NCI-H1417 (cell line): ENCODE data around the gene ZMYM1.
"Not testable (repeated sequence)": the region's sequence is repeated elsewhere in the genome, so short reads cannot be mapped to it uniquely, and the experiment has no call there.

Experiments
- DNase-seq, 3 experiments: peaks; one replicate each; lab custom pipeline; 2025; lab: John Stamatoyannopoulos, UW

Gene ZMYM1

DNA sequence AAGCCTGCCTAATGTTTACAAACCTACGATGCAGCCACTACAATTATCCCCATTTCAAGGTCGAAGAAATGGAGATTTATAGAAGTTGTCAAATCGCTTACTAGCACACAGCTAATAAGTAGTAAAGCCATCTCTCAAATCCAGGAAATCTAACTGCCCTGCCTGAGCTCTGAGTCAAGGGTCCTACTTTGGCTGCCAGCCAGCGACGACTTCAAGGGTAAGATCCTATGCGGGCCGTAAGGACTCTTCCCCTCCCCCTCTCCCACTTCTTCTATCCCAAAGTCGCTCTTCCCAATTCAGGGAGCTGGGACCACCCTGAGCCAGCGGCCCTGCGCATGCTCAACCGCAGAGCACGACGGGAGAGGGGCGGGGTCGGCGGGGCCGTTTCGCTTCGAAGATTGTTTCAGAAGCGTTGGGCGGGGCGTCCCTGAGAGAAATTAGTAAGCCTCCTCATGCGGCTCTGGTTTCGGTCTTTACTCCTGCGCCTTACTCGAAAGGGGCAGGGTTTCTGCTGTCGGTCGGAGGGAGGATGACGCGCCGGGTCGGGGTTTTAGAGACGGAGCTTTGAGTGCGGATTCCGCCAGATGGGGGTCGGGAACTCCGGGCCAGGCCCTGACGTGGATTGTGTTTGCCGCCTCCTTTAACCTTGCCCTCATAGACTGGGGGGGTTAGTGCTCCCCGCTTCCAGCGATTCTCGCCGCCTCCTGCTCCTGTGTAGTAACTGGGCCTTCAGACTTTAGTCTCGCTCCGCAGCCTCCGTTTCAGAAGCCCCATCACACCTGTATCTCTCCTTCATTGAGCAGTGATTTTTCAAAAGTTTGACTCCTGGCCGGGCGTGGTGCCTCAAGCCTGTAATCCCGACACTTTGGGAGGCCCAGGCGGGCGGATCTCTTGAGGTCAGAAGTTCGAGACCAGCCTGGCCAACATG is at the start of gene ZMYM1:
TSS of gene ZMYM1 (plus strand) at position 383 of the 928 bp plus-strand sequence. CDS start 14,603 bp downstream, outside the sequence.
- peak; percentile 85 to 90 (median 89) for DNase-seq

DNA sequence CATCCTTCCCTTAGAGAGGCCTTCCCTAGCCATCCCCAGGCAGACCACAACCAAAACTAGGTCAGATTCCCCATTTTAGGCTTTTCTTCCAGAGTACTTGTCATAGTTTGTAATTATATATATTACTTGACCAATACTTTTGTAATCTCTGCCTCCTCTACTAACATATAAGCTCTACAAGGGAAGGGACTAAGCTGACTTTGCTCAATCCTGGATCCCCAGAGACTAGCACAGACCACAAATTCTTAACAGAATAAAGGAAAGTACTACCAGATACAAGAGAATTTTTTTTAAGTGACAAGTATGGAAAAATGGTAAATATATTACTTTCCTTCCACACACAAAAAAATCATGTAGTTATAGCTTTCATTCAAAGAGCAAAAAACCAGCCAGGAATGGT is 49.4 kb upstream of the ZMYM1 start:
- no peak for DNase-seq

DNA sequence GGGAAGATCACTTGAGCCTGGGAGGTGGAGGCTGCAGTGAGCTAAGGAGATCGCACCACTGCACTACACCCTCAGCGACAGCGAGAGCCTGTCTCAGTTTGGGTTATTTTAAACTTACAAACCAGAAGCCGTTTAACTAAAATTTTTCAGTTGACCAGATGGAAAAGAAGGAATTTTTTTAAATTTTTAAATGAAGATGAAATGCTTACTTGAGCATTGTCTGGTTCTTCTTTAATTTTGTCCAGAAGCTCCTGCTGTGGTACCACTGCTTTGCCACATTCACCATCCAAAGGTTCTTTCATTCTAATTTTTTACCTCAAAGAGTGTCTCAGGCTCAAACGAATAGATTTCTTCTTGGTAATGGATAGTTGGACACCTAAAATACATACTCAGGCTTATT is 48.8 kb upstream of the ZMYM1 start:
- DNase-seq = no peak

DNA sequence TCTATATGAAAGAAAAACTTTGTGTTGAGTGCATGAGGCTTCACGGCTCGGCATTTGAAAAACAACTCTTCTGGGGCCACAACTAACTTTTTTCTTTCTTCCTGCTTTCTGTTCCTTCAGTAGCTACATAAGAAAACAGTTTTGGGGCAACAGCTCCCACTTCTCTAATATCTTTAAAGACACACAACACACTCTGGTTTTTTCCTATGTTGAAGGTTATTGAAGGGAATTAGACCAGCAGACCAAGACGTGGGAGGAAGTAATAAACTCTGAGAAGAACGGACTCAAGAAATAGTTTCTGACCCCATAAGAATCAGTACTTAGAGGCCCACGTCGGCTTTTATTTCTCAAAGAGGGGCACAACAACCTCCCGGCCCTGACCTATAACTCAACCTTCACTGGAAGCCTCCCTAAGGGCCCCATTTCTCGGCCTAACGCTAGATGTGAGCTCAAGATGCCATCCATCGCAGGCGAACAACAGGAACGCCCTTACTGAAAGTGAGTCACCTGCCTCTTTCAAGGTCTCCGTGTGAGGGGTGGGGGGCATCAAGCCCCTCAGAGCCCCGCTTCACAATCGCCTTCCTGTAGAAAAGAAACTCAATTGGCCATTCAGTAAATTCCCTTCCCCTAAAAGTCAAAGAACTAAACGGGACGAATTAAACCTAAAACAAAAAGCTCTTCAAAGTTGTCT is 48.3 kb upstream of the ZMYM1 start:
- DNase-seq = peak in 2 of 3 experiments; percentile 43 to 73

DNA sequence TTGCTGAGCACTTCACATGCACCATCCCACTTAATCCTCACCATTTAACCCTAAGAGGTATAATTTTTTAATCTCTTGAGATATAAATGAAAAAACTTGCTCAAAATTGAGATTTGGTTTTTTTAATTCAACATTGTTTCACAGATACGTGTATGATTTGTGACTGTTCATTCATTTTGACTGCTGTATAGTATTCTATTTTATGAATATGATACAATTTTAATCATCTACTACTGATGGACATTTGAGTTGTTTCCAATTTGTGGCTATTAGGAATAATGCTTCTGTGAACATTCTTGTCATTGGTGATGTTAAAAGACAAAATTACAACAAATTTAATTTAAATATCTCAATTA is 46.8 kb upstream of the ZMYM1 start:
- DNase-seq = no peak

DNA sequence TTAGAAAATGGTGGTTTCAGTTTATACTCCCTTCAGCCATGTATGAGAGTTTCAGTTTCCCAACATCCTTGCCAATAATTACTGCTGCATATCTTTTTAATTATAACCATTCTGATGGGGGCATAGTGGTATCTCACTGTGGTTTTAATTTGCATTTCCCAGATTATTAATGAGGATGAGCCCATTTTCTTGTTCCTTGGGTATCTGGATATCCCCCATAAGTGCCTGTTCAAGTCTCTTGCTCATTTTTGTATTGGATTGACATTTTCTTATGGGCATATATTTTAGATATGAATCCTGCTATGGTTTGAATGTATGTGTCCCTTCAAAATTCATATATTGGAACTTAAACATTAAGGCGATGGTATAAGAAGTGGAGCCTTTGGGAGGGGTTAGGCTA is 45.8 kb upstream of the ZMYM1 start:
- no peak for DNase-seq

DNA sequence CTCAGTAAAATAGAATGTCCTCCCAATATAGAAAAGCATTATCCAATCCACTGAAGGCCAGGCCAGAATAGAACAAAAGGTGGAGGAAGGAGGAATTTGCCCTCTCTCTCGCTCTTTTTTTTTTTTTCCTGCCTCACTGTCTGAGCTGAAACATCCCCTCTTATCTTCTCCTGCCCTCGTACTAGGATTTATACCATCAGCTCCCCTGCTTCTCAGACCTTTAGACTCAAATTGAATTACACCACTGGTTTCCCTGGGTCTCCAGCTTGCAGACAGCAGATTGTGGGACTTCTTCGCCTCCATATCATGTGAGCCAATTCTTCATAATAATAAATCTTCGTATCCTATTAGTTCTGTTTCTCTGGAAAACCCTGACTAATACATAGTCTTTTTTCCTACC is 42.6 kb upstream of the ZMYM1 start:
- DNase-seq = no peak

DNA sequence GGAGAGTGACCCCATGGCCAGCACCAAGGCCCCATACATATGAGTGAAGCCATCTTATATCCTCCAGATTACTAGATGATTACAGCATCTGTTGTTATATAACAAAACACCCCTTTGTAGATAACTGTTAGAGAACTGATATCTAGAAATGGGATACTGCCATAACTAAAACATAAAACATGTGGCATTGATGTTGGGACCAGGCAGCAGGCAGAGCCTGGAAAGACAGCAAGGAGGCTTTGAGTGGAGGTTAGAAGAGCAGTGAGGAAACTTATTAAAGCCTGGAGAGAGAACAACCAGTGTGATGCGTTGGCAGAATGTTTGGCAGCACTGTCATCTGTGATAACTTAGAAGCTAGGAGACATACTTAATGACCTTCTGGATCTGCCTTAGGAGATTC is 42.0 kb upstream of the ZMYM1 start:
- no peak for DNase-seq

DNA sequence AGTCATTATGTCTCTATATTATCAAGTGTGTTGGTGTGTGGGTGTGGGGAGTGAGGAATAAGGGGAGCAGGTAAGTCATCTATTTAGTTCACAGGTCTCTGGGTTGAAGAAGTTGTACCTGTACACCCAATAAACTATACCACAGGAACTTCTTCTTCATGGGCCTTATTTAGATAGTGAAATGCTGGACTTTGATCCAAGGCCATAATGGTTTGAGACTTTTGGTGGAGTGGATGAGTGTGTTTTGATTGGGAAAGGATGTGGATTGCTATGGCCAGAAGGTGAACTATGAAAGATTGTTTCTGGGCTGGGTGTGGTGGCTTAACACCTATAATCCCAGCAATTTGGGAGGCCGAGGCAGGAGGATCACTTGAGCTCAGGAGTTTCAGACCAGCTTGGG is 40.5 kb upstream of the ZMYM1 start:
- no peak for DNase-seq

DNA sequence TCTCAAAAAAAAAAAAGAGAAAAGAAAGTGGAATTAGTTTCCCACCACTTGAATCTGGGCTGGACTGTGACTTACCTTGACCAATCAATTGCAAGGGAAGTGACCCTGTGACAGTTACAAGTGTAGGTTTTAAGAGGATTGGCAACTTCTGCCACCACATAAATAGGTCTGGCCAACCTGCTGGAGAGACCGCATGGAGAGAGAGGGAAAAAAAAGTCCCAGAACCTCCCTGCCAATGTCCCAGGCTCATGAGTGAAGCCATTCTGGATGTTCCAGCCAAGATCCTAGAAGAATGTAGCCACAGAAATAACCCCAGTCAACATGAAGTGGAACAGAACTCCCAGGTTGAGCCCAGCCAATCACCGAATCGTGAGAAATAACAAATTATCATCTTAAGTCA is 35.7 kb upstream of the ZMYM1 start:
- no peak for DNase-seq

DNA sequence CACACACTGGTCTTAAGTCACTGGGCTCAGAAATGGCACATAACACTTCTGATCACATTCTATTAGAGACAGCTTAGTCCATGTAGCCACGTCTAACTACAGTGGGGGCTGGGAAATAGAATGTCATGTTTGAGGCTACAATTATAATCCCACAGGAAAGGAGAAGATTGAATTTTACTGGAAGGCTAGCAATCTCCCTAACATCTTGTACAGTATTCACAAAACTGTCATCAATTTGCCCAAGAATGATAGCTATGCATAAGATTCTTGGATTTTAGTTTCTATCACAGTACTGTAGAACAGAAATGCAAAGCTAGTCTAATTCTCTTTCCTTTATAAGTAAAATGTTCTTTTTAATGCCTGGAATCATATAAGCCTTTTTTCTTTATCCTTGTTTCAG is 34.8 kb upstream of the ZMYM1 start:
- DNase-seq = no peak

DNA sequence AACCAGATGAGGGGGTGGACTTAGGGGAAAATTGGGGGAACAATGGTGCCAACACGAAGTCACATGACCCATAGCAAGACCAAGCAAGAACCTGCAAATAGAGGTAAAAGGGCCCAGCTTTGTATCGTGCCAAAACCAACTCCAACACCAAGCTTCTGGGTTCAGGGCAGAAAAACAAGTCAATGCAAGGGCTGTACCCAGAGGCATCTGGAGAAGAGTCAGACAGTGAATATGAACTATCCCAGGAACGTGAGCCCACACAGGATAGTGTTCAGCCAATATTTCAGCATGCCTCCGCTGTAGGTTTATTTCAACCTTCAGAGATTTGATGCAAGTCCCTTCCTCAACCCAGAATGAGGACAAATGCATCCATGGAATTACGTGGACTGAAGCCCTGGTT is 32.5 kb upstream of the ZMYM1 start:
- no peak for DNase-seq

DNA sequence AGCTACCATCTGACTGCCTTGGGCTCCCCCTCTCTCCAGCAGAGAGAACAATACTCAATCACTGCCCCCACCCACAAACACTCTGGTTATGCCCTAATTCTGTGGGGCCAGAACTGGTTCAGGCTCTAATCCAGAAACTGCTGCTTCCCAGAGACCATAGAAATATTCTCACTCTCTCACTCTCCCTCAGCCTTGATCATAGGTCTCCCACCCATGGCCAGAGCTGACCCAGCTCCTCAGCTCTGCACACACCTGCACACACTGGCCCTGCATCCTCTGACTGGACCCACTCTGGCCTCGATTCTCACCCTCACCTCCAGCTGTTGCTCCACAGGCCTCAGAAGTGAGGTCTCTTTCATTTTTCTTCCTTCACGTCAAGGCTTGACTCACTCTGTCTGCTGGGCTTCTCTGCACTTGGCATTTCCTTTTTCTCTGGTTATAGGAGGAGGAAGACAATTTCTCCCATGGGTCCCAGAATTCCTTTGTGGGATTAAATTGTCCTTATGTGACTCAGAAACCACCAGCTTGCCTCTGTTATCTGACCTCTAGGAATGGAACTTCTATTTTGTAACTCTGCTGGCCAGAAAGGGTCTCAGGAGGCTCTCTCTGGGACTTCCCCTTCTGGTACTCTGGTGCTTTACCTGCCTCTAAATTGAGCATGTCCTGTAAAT is 31.9 kb upstream of the ZMYM1 start:
- no peak for DNase-seq

DNA sequence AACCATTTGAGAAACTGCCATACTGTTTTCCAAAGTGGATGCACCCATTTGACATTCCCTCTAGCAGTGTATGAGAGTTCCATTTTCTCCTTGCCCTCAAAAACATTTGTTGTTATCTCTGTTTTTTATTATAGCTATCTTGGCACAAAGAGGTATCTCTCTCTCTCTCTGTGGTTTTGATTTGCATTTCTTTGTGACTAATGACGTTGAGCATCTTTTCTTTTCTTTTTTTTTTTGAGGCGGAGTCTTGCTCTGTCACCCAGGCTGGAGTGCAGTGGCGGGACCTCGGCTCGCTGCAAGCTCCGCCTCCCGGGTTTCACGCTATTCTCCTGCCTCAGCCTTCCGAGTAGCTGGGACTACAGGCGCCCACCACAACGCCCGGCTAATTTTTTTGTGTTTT is 30.1 kb upstream of the ZMYM1 start:
- DNase-seq = no peak

DNA sequence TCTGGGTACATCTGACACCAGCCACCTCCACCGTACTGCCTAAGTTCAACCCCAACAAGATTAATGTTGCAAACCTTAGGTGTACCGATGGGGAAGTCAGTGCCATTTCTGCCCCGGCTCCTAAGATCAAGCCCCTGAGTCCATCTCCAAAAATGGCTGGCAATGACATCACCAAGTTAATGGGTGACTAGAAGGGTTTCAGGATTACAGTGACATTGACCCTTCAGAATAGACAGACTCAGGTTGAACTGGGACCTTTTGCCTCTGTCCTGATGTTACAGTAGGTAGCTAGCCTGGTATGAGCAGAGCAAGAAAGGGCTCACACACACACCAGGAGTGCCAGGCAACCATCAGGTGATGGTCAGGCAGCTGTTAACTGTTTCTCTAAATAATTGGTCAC is 25.8 kb upstream of the ZMYM1 start:
- no peak for DNase-seq

DNA sequence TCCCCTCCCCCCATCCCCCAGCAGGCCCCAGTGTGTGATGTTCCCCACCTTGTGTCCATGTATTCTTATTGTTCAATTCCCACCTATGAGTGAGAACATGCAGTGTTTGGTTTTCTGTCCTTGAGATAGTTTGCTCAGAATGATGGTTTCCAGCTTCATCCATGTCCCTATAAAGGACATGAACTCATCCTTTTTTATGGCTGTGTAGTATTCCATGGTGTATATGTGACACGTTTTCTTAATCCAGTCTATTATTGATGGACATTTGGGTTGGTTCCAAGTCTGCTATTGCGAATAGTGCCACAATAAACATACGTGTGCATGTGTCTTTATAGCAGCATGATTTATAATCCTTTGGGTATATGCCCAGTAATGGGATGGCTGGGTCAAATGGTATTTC is 24.9 kb upstream of the ZMYM1 start:
- not testable (repeated sequence) for DNase-seq

DNA sequence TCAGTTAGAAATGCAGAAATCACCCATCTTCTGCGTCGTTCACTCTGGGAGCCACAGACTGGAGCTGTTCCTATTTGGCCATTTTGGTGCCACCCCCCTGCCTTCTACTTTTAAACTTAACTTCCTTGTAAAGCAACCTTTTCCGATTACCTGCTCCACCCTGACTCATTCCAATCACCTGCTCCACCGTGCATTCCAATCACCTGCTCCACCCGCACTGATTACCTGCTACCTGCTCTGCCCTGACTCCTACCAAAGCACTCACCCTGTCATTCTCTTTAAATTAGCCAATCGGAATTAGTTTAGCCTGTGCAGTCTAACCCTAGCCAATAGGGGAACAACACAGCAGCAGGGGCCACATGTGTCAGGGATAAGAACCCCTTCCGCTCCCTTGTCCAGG is 20.9 kb upstream of the ZMYM1 start:
- not testable (repeated sequence) for DNase-seq

DNA sequence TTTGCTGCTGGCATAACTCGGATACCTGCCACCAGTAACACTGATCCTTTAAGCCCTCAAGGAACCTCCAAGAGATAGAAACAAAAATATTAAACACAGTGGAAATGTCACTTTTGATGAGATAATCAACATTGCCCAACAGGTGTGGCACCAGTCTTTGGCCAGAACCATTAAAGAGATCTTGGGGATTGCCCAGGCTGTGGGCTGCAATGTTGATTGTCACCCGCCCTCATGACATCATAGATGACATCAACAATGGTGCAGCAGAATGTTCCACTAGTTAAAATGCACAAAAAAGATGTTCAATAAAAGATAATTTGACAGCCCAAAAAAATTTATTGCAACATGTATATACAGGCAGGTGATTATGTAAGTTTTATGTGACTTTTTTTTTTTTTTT is 20.2 kb upstream of the ZMYM1 start:
- DNase-seq = no peak

DNA sequence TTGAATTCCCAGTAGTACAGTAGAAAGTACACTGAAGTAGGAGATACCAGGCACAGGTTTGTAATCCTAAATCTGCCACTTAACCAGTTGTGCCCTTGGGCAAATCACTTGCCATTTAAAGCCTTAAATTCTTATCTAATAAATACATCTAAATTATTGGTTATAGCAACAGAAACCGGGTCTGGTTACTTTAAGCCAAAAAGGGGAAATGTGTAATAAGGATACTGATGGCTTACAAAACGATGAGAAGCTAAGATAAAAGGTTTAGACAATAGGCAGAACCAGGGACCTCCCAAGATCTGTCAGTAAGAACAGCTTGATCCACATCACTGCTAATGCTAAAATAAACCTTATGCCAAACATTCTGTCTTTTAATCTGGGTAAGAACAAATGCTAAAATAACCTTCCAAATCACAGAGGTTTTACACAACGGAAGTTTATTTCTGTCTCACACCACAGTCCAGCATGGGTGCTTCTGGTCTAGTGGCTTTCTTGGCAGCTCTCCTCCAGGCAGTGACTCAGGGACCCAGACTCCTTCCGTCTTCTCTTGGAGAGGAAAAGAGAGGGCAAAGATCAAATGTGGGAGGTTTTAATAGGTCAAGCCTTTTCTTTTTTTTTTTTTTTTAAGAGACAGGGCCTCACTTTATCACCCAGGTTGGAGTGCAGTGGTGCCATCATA is 16.5 kb upstream of the ZMYM1 start:
- peak in 1 of 3 experiments; percentile 22 for DNase-seq

DNA sequence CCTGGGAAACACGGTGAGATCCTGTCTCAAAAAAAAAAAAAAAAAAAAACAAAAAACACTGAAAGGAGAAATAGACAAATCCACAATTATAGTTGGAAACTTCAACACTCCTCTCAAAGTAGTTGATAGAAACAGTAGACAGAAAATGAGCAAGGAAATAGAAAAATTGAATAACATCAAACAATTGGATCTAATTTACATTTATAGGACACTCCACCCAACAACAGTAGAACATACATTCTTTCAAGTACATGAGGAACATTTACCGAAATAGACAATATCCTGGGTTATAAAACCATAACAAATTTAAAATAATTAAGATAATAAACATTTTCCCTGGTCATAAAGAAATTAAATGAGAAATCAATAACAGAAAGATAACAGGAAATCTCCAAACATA is 14.9 kb upstream of the ZMYM1 start:
- DNase-seq = no peak

DNA sequence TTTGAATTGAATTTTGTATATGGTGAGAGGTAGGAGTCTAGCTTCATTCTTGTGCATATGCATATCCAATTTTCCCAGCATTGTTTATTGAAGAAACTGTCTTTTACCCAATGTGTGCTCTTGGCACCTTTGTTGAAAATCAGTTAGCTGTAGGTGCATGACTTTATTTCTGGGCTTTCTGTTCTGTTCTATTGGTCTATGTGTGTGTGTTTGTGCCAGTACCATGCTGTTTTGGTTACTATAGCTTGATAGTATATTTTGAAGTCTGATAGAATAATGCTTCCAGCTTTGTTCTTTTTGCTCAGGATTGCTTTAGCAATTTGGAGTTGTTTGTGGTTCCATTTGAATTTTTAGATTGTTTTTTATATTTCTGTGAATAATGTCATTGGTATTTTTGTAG is 9.4 kb upstream of the ZMYM1 start:
- DNase-seq = no peak

DNA sequence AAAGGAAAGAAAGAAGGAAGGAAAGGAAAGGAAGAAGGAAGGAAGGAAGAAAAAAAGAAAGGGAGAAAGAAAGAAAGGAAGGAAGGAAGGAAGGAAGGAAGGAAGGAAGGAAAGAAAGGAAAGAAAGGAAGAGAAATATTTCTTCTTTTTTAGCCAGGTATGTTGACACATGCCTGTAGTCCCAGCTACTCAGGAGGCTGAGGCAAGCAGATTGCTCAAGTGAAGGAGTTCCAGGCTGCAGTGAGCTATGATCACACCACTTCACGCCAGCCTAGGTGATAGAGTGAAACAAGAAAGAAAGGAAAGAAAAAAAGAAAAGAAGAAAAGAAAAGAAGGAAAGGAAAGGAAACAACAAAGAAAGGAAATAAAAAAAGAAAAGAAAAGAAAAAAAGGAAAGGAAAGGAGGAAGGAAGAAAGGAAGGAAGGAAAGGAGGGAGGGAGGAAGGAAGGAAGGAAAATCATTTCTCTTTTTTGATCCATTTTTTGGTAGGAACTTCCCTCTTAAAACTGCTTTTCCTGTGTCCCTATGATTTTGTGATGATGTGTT is 5.8 kb upstream of the ZMYM1 start:
- DNase-seq = no peak
